ENCODE results near the gene RNF181. TPM values are rescaled to one million over a fixed set of nuclear protein-coding genes. Genes with fewer than 3 reads are reported as not detected.

RNF181 gene
- total RNA-seq, 1 experiment from 2014 or later: 156 TPM

DNA sequence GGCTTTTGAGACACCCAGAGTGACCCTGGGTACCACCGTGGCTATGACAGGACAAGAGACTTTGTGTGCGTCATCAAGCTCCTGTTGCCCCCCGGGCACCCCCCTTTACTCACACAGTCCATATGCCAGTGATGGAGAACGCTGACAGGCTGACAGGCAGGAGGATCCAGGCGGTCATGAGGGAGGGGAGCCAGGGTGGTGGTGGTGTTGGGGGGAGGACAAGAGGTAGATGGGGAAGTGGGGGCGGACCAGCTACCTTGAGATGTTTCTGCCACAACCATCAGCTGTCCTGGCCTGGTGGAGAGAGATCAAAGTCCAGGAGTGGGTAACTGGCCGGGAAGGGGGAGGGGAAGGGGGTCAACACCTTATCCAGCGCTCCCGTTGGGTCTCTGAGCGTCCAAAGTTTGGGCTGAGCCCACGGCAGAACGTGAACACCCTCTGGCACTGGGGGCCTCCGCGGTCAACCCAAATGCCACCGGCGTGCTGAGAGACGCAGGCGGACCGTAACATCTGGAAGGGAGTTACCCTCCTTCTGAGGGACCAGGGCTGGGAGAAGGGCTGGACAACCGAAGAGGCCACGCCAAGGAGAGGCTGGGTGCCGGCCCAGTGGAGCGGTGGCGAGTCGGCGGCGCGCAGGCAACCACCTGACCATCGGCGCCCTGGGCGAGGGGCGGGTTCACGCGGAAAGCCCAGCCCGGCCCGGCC is 6.4 kb downstream of the RNF181 start:
- peaks cover 37% of the 10 kb centered on the region for H3K4me1 ChIP-seq (ENCODE audit: control insufficient read depth, insufficient read depth, low read length)
- TF ChIP-seq TCF7L2 (IDR thresholded peaks at IDR 0.05; ENCODE audit: low read depth, low read length) (no peak), POLR2AphosphoS5 (IDR thresholded peaks at IDR 0.05; ENCODE audit: low read depth, low read length) (no peak), REST (IDR thresholded peaks at IDR 0.05; ENCODE audit: insufficient read depth in 1 of 2, low read depth in 2 of 2, low read length in 1 of 2) (no peak), SIN3A (IDR thresholded peaks at IDR 0.05; ENCODE audit: borderline replicate concordance, insufficient read depth, low read depth, low read length) (no peak)
- TF ChIP-seq, protein P1, sequence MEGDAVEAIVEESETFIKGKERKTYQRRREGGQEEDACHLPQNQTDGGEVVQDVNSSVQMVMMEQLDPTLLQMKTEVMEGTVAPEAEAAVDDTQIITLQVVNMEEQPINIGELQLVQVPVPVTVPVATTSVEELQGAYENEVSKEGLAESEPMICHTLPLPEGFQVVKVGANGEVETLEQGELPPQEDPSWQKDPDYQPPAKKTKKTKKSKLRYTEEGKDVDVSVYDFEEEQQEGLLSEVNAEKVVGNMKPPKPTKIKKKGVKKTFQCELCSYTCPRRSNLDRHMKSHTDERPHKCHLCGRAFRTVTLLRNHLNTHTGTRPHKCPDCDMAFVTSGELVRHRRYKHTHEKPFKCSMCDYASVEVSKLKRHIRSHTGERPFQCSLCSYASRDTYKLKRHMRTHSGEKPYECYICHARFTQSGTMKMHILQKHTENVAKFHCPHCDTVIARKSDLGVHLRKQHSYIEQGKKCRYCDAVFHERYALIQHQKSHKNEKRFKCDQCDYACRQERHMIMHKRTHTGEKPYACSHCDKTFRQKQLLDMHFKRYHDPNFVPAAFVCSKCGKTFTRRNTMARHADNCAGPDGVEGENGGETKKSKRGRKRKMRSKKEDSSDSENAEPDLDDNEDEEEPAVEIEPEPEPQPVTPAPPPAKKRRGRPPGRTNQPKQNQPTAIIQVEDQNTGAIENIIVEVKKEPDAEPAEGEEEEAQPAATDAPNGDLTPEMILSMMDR (IDR thresholded peaks at IDR 0.05): no peak
- ChIA-PET CTCF (no interaction called here), POLR2A (interaction anchor here (0.5 kb wide), 1 partner anchor 182 kb away, joined by 3 read pairs; no protein-coding TSS in a partner anchor)
- in situ Hi-C loops (cut with HindIII; ENCODE audit: low pct_unique_long_range_greater_than_20kb, low sequenced_read_pairs): no loop called here
- DNase-seq (ENCODE audit: low read depth, low spot score) (no peak), ATAC-seq (peak; percentile 78)
- BruUV-seq (replicated peaks): no TSS peak
- H3K27me3 ChIP-seq (ENCODE audit: control insufficient read depth, insufficient read depth, low read length): no peaks in the 10 kb centered on the region
- intact Hi-C loops (cut with micrococcal nuclease; ENCODE audit: unreplicated experiment): no loop called here
- H3K4me3 ChIP-seq (ENCODE audit: low read depth in 2 of 2, low read length in 2 of 2): peak overlapping the region; percentile 97 to 99
- peak overlapping the region; percentile 84 for H3K27ac ChIP-seq (ENCODE audit: low read length)
- no peaks in the 10 kb centered on the region; the same call in 1 of the 2 replicates for H3K36me3 ChIP-seq (ENCODE audit: control insufficient read depth, insufficient read depth, low read length)
- H3K9me3 ChIP-seq (ENCODE audit: control insufficient read depth, insufficient read depth, low read depth, low read length): no peaks in the 10 kb centered on the region

DNA sequence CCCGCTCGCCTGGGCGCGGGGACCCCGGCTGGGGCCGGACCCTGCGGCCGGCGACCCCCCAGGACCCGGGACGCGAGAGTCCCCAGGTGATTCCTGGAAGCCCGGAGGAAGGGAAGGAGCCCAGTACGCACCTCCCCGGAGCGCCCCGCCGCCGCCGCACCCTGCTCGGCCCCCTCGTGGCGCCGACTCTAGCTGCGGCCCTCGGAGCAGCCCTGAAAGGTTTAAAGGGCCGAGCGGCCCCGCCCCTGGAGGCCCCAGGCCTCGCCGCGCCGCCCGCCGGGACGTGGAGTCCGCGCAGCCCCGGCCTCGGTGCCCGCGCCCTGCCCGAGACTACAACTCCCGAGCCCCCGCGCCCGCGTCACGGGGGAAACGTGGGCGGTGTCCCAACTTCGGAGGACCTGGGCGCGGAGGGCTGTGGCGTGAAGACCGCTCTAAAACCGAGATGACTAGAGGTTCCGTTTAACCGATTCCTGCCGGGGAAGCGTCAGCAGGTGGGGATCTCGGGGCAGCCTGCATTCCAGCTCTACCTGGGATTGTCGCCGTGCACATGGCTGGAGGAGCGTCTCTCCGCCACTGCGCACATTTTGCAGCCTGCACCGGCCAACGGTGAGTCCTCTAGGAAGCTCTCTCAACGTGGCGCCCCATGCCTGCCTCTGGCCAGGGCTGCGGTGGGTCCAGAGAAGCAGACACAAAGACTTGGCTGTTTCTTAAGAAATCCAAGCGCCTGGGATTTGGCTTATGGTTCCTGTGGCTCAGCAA is 7.1 kb downstream of the RNF181 start, which contains the start of gene TMEM150A:
Gene TMEM150A (minus strand): TSS at position 223 of the 759 bp plus-strand sequence. CDS start 750 bp downstream, outside the sequence.
- no peak for DNase-seq (ENCODE audit: low read depth, low spot score)
- in situ Hi-C loops (cut with HindIII; ENCODE audit: low pct_unique_long_range_greater_than_20kb, low sequenced_read_pairs): no loop called here
- Histone ChIP-seq H3K9me3 (ENCODE audit: control insufficient read depth, insufficient read depth, low read depth, low read length) (no peaks in the 10 kb centered on the region), H3K27me3 (ENCODE audit: control insufficient read depth, insufficient read depth, low read length) (no peaks in the 10 kb centered on the region), H3K4me3 (ENCODE audit: low read depth in 2 of 2, low read length in 2 of 2) (peak within 1 kb of the TSS; percentile 97 to 99), H3K27ac (ENCODE audit: low read length) (peak within 1 kb of the TSS; percentile 88), H3K36me3 (ENCODE audit: control insufficient read depth, insufficient read depth, low read length) (no peaks in the 10 kb centered on the region), H3K4me1 (ENCODE audit: control insufficient read depth, insufficient read depth, low read length) (peaks cover 37% of the 10 kb centered on the region)
- CTCF ChIA-PET: interaction anchor here (0.6 kb wide), 1 partner anchor 210 kb away, joined by 4 read pairs; no protein-coding TSS in a partner anchor
- intact Hi-C loops (cut with micrococcal nuclease; ENCODE audit: unreplicated experiment): no loop called here
- peak; percentile 97 for ATAC-seq
- BruUV-seq (replicated peaks): no TSS peak
- TF ChIP-seq SIN3A (IDR thresholded peaks at IDR 0.05; ENCODE audit: borderline replicate concordance, insufficient read depth, low read depth, low read length) (peak; percentile 99), POLR2AphosphoS5 (IDR thresholded peaks at IDR 0.05; ENCODE audit: low read depth, low read length) (no peak), TCF7L2 (IDR thresholded peaks at IDR 0.05; ENCODE audit: low read depth, low read length) (peak; percentile 59; the same call in 1 of the 2 replicates), REST (IDR thresholded peaks at IDR 0.05; ENCODE audit: insufficient read depth in 1 of 2, low read depth in 2 of 2, low read length in 1 of 2) (no peak)
- TF ChIP-seq, protein P1 (IDR thresholded peaks at IDR 0.05): no peak
- POLR2A ChIA-PET: interaction anchor here (0.5 kb wide), 1 partner anchor 183 kb away, joined by 3 read pairs; no protein-coding TSS in a partner anchor

Measured in Panc1 (cell line).